GM12864 (cell line): ENCODE data around the gene SLC45A1.

Experiments used
- DNase-seq: peaks from one replicate; pipeline ENCODE4 v3.0.0-alpha.2; 2011; ENCODE audit warnings: low read depth
- H3K4me3 ChIP-seq: 2 replicates; pipeline ENCODE4 v1.5.1; 2011; ENCODE audit warnings: mild to moderate bottlenecking, low read depth, low read length, control low read depth
- TF ChIP-seq, protein P1 (sequence below): IDR thresholded peaks from 2 replicates; pipeline ENCODE4 v1.5.1; 2011; ENCODE audit warnings: low read depth, mild to moderate bottlenecking, moderate library complexity, low read length, control low read depth, inconsistent platforms; ENCODE audit errors: missing control alignments

The SLC45A1 gene

GRCh38 chr1:8333246-8333987 lies 15.5 kb downstream of the SLC45A1 start:
- no peak overlapping the region for H3K4me3 ChIP-seq
- DNase-seq: no peak
- TF ChIP-seq, protein P1, sequence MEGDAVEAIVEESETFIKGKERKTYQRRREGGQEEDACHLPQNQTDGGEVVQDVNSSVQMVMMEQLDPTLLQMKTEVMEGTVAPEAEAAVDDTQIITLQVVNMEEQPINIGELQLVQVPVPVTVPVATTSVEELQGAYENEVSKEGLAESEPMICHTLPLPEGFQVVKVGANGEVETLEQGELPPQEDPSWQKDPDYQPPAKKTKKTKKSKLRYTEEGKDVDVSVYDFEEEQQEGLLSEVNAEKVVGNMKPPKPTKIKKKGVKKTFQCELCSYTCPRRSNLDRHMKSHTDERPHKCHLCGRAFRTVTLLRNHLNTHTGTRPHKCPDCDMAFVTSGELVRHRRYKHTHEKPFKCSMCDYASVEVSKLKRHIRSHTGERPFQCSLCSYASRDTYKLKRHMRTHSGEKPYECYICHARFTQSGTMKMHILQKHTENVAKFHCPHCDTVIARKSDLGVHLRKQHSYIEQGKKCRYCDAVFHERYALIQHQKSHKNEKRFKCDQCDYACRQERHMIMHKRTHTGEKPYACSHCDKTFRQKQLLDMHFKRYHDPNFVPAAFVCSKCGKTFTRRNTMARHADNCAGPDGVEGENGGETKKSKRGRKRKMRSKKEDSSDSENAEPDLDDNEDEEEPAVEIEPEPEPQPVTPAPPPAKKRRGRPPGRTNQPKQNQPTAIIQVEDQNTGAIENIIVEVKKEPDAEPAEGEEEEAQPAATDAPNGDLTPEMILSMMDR: no peak

GRCh38 chr1:8334106-8334851 lies 16.4 kb downstream of the SLC45A1 start:
- TF ChIP-seq, protein P1: no peak
- no peak overlapping the region for H3K4me3 ChIP-seq
- no peak for DNase-seq

GRCh38 chr1:8335246-8335645 lies 17.3 kb downstream of the SLC45A1 start:
- DNase-seq: no peak
- TF ChIP-seq, protein P1: no peak
- H3K4me3 ChIP-seq: no peak overlapping the region

DNA sequence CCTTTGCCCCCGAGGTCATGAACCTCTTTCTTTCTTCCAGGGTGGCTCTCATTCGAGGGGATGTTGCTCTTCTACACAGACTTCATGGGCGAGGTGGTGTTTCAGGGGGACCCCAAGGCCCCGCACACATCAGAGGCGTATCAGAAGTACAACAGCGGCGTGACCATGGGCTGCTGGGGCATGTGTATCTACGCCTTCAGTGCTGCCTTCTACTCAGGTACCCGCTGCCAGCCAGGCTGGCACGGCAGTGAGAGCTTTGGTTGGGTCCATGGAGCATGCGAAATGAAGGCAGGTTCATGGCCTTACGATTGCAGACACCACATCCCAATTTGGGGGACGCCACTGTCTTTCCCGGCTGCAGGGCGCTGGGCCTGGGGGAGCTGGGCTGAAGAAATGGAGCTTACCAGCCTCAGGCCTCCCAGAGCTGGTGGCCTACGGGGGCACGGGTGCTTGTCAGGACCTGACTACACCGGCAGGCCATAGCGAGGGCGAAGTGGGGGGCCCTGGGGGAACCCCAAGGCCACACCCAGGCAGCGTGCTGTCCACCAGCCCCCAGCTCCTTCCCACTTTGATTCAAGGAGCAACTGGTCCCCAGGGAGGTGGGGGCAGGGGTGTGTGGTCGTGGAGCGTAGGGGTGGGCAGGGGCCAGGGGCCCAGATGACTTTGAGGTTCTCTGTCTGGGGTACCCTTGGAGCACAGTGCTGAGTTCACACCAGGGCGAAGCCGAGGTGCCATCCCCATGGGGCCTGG lies 20.0 kb downstream of the SLC45A1 start:
- no peak for DNase-seq
- no peak overlapping the region for H3K4me3 ChIP-seq
- TF ChIP-seq, protein P1: no peak

- H3K4me3 ChIP-seq: no peak overlapping the region
- TF ChIP-seq, protein P1: no peak
- DNase-seq: no peak
Measured at GRCh38 chr1:8338526-8339202, 20.8 kb downstream of the SLC45A1 start.

DNA sequence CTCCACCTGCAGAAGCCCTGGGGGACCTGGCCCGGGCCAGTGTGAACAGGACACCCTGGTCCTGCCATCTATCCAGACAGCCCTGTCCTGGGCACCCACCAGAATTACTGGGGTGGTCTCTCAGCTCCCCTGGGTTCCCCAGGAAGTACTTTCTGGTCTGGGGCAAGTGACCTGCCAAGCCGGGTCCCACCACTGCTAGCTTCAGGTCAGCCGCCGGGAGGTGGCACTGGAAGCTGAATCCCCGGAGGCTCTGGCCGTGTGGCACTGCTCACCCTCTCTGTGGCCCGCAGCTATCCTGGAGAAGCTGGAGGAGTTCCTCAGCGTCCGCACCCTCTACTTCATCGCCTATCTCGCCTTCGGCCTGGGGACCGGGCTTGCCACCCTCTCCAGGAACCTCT lies 21.3 kb downstream of the SLC45A1 start:
- no peak overlapping the region for H3K4me3 ChIP-seq
- TF ChIP-seq, protein P1: no peak
- DNase-seq: no peak
